HG03520 (cell line): Measurements from ENCODE around the gene PTHLH.

ENCODE experiments used
- ATAC-seq: cut with Tn5 transposase; IDR thresholded peaks from one replicate; pipeline ENCODE4 v1.9.1; 2021; ENCODE audit warnings: mild to moderate bottlenecking, moderate library complexity; ENCODE audit not compliant: unreplicated experiment

PTHLH gene

DNA sequence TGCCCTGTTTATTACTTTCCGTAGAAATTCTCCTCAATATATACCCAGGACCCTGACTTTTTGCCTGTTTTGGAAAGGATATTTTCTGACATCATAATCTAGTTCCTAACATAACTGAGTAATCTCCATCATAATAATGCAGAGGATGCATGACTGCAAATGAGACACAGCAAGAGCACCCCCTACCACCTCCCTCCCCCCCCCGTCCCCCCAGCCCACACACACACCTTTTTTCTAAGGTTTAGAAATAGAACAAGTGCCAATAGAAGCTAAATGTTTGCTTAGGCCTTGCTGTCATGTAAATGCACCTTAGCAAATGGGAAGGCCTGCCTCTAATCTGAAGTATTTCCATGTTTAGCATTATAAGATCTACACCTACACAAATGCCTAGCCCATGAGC is at the start of gene PTHLH:
Gene PTHLH, minus strand, starts transcription at position 13 of the 400 bp plus-strand sequence. CDS start 3,239 bp downstream, outside the sequence.
- ATAC-seq = no peak

DNA sequence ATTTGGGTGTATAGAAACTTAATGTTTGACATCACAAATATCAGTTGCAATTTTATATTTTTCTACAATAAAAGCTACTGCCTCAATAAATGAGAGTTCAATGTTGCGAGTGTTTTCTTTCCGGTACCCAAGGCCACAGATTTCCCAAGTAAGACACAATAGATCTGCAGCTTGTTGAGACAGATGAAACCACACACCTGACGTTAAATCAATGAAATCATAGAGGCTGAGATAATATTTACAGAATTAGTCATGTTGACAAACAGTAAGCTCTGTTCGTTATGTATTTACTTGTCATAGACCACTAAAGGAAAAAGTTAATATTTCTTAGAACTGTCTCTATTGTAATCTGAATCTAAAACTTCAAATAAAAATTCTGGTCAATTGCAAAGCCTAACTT is 49.2 kb upstream of the PTHLH start:
- ATAC-seq = no peak

DNA sequence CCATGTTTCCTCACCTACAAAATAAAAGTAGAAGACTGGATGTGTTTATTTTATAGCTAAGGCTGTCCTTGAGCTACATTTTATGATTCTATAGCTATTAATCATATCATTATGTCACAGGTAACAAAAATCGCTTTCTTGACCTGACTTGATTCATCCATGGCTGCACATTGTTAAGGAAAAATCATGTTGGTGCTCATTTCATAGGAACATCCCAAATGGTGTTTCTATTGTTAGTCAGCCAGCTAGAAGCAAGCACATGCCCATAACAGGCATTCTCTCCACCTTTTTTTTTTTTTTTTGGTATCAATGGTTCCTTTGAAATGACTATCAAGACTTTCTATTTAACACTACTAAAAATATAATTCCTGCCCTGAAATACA is 45.3 kb upstream of the PTHLH start:
- no peak for ATAC-seq

DNA sequence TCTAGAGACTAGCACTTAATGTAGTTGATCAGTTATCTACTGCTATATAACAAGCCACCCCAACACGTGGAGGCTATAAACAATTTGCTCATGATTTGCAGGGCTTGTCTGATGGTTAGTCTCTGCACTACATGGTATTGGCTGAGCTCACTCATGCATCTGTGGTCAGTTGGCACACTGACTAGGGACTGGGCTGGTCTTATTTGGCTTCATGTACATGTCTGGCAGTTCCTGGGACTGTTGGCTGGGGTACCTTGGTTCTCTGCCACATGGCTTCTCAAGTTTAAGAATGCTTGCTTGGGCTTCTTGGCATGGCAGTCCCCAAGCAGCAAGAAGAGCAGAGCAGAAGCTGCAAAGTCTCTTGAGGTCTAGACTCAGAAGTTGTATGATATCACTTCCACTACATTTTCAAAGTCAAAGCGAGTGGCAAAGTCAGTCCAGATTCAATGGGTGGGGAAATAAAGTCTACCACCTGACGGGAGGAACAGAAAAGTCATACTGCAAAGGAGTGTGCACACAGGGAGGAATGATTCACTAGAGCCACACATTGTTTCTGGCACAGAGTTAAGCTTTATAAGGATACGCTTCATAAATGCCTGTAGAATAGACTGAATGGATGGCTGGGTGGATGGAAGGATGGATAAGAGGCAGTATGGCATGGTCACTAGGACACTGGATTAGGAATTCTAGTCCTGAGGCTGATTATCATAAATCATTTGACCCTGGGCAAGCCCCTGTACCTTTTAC is 44.8 kb upstream of the PTHLH start:
- no peak for ATAC-seq

DNA sequence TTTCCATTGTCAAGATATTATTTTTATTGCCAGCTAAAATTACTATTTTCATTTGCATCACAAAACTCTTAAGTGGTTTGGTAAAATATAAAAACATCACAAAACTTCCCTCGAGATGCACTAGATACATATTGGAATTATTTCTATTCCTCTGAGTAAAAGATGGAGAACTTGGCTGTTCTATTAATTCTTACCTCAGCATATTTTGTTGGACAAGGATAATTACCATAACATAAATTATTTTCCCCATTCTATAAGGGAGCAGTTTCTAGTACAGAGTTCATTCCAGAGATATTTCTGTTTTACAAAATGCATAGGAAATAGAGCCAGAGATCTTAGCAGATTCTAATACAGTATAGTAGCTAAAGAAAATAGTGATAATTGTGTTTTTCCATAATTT is 42.6 kb upstream of the PTHLH start:
- ATAC-seq = no peak

DNA sequence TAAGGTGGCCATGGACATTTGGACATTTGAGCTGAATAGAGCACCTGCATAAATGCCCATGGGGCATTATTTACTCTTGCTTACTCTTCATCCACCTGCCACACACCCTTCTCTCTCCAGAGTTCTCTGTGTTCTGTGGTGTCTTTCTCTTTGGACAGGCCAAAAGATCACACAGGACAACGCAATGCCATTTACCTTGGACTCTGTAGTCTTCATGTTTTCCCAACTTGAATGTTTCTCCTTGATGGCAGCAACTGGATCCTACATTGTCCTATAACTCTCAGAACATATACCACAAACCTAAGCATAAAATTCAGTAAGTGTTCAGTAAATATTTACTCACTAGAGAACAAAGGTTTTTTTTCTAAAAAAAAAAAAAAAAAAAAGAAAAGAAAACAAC is 41.7 kb upstream of the PTHLH start:
- ATAC-seq = no peak

DNA sequence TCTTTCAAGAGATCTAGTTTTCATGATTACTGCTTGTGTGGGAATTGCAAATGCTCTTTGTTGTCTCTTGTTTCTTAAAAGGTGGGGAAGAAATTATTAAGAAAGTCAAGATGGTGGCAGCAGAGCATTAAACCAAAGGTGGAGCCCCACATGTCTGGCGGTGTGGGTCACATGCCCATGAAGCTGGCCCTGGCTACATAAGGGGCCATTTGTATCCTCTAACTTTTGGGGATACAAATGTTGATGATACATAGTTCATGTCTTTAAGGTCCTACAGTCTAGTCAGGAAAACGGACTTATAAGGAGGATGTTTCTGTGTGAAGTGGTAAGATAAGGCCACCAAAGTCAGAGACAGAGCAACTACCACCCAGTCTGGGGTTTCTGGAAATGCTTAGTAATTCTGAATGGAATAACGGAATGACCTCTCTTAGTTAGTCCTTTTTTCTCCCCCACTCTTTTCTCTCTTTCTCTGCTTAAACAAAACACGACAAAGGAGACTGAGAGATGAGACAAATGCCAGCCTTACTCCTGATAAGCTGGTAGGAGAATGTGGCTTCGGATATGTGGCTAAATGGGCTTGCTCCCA is 39.9 kb upstream of the PTHLH start:
- no peak for ATAC-seq

DNA sequence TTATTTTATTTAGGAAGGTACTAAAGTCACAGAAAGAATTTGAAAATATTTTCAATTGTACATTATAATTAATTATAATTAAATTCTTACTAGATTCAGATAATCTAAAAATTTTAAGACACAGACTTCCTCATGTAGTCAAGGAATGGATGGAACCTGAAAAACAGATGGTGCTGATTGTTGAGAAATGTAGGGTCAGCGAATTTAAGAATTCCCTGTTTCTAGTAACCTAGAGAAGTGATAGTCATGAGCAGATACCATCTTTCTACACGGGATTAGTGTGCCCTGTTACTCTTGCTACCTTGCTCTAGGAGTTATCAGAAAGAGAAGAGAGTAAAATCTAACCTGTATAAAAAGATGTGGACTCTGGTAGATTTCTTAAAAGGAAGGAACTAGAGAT is 37.5 kb upstream of the PTHLH start:
- ATAC-seq = no peak

DNA sequence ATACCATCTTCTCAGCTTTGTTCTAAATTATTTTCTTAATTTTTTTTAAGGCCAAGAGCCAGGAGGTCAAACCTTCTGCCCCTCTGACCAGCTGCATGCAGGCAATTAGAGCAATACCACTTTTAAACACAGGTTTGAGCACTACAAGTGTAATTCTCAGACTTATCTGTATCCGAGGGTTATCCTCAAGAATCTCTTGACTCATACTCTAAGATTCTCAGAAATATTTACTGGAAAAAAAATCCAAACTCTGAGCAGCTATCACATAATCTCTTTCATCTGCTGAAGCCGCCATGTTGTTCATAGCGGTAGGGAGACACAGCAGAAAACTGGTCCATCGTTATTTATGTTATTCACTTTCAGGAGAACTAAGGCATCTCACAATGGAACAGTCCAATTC is 27.4 kb upstream of the PTHLH start:
- ATAC-seq = no peak

DNA sequence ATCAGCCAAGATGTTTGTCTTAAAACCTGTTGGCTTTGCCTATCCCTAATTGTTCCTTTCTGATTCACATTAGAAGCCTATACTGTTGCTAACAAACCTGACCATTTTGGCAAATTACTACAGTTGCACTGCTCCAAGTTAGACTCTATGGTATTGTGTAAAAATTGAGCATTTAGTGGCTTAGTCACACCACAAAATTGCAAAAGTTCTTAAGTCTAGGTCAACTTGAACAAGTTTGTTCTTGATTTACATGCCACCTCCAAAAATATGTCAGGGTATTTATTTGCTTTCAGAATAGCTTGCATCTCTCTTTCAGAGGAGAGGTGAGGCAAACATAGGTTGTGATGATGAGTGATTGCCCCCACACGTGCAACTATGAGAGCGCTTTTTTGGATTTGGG is 27.0 kb upstream of the PTHLH start:
- ATAC-seq = no peak

DNA sequence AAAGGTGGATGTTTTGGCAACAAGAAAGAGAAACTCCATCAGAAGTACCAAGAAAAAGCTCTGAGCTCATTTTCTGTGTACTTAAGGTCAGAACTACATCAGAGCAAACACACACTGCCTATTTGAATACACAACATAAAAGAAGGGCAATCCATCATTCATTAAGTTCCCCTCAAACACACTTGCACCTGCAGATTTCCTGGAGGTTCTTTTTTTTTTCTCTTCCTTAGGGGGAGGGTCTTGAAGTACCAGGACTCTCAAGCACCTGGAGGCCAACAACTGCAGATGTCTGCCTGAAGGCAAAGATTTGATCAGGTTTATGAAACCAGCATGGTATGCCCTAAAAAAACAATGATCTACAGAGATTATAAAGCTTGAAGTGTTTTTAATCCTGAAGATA is 26.1 kb upstream of the PTHLH start:
- no peak for ATAC-seq

DNA sequence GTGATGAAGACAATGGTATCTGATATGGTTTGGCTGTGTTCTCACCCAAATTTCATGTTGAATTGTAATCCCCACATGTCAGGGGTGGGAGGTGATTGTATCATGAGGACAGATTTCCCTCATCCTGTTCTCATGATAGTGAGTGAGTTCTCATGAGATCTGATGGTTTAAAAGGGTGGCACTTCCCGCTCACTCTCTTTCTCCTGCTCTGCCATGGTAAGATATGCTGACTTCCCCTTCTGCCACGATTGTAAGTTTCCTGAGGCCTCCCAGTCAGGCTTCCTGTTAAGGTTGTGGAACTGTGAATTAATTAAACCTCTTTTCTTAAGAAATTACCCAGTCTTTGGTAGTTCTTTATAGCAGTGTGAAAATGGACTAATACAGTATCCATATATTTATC is 25.6 kb upstream of the PTHLH start:
- no peak for ATAC-seq

DNA sequence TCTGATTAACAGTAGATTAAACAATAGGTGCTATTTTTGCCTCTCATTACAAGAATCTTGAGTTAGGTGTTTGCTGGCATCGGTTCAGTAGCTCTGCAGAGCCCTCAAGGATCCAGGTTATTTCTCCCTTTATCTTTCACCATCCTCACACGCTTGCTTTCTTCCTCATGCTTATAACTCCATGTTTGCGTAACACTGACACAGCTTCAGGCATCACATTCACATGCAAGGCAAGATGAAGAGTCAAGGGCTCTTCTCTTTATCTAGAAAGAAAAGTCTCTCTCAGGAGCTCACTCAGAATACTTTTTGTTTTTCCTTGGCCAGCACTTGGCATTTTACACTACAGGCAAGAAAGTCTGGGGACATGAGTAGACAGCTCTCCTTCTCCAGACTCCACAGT is 24.2 kb upstream of the PTHLH start:
- no peak for ATAC-seq

DNA sequence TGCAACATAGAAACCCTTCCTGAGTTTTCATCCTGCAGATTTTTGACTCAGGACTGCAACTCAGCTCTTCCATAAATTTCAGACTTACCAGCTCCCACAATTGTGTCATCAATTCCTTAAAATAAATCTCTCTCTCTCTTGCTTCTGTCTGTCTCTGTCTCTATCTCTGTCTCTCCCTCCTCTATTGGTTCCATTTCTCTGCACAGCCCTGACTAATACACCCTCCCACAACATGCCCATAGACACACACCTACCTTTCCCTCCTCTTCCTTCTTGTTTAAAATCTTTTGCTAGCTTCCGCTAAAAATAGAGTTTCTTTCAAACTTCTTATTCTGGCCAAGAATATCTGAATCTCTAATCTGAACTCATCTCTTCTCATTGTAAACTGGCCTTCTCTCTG is 22.9 kb upstream of the PTHLH start:
- ATAC-seq = no peak

DNA sequence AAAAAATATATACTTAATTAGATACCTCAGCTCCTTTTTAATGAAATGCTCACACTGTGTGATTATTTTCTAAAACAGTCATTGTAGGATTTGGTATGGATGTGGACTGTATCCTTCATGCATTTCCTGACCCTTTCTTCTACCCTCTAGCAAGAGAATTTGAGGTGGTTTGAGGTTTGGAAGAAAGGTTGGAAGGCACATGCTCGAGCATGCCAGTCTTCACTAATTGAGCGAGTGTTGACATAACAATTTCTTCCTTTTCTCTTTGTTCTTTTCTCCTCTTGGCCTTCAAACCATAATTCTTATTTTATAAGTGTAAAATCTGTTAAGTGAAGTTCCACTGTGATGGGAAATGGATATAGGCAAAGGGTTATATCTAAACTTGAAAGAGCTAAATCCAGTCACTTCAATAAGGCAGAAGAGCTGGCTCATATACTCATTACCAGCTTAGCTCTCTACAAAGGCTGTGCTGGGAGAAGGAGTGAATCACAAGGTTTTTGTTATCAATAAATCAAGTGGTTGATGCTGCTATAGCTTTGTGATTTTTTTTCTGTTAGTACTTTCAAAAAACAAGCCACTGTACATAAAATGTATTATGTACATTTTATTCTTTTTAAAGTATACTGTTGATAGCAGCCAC is 16.2 kb upstream of the PTHLH start:
- no peak for ATAC-seq

DNA sequence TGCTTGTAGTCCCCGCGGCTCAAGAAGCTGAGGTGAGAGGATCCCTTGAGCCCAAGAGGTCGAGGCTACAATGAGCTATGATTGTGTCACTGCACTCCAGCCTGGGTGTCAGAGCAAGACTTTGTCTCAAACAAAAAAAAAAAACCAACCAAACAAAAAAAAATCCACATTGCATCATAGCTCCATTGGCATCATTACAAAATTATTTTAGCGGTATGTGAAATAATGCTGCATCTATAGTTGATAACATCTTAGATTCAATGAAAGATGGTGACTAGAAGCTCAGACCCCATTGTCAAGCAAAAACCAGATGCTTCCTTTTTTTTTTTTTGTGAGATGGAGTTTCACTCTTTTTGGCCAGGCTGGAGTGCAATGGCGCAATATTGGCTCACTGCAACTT is 14.8 kb upstream of the PTHLH start:
- ATAC-seq = no peak

DNA sequence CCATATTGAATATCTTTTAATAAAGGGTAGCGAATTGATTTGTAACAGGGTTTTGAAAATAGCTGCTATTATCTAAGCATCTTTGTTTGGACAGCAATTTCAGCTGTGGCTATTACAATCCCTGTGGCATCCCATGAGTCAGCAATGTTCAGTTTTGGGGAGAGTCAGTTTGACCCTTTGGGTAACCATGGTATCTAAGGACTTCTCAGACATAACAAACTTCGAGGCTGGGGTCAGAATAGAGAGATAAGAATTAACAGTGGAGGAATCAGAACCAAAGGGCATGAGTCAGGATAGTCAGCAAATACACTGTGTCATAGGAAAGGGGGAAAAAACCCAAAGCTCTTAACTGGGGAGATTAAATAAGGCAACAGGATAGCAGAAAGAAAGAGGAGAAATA is 11.7 kb upstream of the PTHLH start:
- ATAC-seq = no peak

DNA sequence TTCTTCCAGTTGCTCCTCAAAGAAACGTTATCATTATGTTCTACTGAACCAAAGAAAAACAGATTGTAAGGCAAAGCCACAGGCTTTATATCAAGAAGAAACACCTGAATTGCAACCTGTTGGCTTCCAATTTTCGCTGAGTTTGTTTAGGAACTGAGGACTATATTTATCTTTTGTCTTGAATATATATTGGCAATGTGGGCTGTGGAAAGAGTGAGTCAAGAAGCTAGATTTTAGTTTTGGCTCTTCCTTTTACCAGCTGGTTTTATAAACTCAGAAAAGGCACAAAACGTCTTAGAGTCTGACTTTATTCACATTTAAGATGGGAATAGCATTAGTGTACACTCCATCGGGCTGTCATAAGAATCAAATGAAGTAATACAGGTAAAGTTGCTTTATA is 10.4 kb upstream of the PTHLH start:
- ATAC-seq = no peak

DNA sequence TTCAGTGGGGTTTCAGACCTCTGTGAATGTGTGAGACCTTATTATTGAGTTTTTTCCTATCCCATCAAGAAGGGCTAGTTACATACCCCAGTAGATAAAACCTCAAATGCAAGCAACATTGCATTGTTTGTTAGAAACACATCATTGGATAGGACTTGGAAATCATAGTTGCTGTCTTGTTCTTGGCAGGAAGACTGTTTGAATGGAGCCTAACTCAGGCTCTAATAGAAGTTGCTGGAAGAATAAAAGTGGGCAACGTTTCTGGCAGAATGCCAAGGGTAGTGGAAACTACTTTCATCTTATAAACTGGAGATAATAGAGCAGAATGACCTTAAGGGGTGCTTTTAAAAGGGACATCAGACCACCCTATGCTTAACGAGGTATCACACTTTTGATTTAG is 9.9 kb upstream of the PTHLH start:
- ATAC-seq = no peak

DNA sequence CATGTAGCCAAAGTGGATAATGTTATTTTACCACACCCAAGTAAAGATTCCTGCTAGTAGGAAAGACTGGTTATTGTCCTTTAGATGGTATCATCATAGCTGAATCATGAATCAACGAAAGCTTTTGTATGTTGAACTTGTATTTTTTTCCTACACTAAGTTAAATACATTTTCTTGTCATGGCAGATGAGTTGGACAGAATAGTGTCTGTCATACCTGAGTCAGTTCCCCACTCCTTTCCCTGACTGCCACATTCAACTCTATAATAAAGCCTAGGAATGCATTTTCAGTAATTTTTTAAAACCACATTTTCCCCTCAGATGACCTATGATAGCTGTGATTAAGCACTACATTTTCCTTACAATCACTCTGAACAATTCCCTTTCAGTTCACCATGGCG is 9.3 kb upstream of the PTHLH start:
- no peak for ATAC-seq

DNA sequence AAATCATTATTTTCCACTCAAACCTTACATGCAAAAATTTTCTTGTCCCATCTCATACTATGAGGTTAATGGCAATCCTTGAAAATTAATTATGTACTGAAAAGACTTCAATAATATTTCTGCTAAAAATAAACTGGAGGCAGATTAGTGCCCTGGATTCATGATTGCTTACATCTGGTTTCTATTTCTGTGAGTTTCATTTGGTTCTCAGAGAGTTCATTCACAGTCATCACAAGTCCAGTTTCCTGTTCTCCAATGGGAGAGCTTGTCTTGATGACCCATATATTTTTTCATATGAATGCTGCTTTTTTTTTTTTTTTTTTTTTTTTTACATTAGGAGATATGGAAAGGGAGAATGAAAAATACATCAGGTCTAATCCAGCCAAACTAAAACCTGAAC is 6.6 kb upstream of the PTHLH start:
- ATAC-seq = no peak
